ENCODE data around the gene FTSJ1. TPM values are rescaled to one million over a fixed set of nuclear protein-coding genes. Genes with fewer than 3 reads are reported as not detected.

The FTSJ1 gene
- total and polyA plus RNA-seq, 2 donors (not counting 1 experiment from before 2014, with no cell fraction given) = 36.6 to 55.8 TPM

GRCh38 chrX:48489892-48490291 lies 13.9 kb downstream of the FTSJ1 start:
- no peak for DNase-seq
- no peak for ATAC-seq (ENCODE audit: low read depth)
- H3K4me1 Mint-ChIP-seq = no peaks in the 10 kb centered on the region
- no peak overlapping the region for H2AFZ ChIP-seq (ENCODE audit: insufficient read depth, low read depth, low read length, poor library complexity, severe bottlenecking)
- no peaks in the 10 kb centered on the region for H3K79me2 ChIP-seq (ENCODE audit: control insufficient read depth, insufficient read depth, low read length)
- no peak overlapping the region for H3K27ac ChIP-seq (ENCODE audit: low read length in 2 of 2)
- H3K9ac ChIP-seq (ENCODE audit: low read length) = no peak overlapping the region
- H3K4me3 Mint-ChIP-seq = no peak overlapping the region
- H3K27me3 ChIP-seq (replicated peaks in 1 of 4; ENCODE audit: control extremely low read depth in 1 of 4, control insufficient read depth in 3 of 4, insufficient read depth in 4 of 4, low read length in 3 of 4) = peaks cover 0 to 2% (median 0%) of the 10 kb centered on the region in 4 experiments
- H4K20me1 ChIP-seq (ENCODE audit: control insufficient read depth, insufficient read depth, low read length, poor library complexity, severe bottlenecking) = no peaks in the 10 kb centered on the region
- intact Hi-C loops (cut with micrococcal nuclease) = no loop called here
- no peaks in the 10 kb centered on the region for H3K9me3 ChIP-seq (ENCODE audit: control extremely low read depth in 1 of 3, control insufficient read depth in 2 of 3, insufficient read depth in 1 of 3, low read length in 2 of 3)
- H3K4me3 ChIP-seq (ENCODE audit: control extremely low read depth in 1 of 5, extremely low read depth in 1 of 5, insufficient read depth in 1 of 5, low read depth in 2 of 5, low read length in 4 of 5) = no peak overlapping the region
- POLR2A ChIA-PET = no interaction called here
- H3K36me3 ChIP-seq (replicated peaks in 1 of 2; ENCODE audit: control extremely low read depth in 1 of 2, control insufficient read depth in 1 of 2, extremely low read depth in 1 of 2, insufficient read depth in 2 of 2, low read length in 1 of 2) = no peaks in the 10 kb centered on the region
- H3K27ac Mint-ChIP-seq = no peak overlapping the region
- WGBS (ENCODE audit: insufficient coverage) = 80% methylated on average over 1 of the region's 2 CpGs
- CTCF ChIA-PET = no interaction called here
- no peak overlapping the region for H3K4me2 ChIP-seq (replicated peaks; ENCODE audit: low read depth, low read length, poor library complexity, severe bottlenecking)
- H3K27me3 Mint-ChIP-seq = no peaks in the 10 kb centered on the region
- TF ChIP-seq, protein P1, sequence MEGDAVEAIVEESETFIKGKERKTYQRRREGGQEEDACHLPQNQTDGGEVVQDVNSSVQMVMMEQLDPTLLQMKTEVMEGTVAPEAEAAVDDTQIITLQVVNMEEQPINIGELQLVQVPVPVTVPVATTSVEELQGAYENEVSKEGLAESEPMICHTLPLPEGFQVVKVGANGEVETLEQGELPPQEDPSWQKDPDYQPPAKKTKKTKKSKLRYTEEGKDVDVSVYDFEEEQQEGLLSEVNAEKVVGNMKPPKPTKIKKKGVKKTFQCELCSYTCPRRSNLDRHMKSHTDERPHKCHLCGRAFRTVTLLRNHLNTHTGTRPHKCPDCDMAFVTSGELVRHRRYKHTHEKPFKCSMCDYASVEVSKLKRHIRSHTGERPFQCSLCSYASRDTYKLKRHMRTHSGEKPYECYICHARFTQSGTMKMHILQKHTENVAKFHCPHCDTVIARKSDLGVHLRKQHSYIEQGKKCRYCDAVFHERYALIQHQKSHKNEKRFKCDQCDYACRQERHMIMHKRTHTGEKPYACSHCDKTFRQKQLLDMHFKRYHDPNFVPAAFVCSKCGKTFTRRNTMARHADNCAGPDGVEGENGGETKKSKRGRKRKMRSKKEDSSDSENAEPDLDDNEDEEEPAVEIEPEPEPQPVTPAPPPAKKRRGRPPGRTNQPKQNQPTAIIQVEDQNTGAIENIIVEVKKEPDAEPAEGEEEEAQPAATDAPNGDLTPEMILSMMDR (IDR thresholded peaks at IDR 0.05) = no peak
- TF ChIP-seq EZH2 (IDR thresholded peaks at IDR 0.05; ENCODE audit: borderline replicate concordance, insufficient read depth, low read depth, low read length, poor library complexity, severe bottlenecking) = no peak
- no peaks in the 10 kb centered on the region for H3K4me1 ChIP-seq (ENCODE audit: control insufficient read depth in 2 of 2, insufficient read depth in 2 of 2, low read length in 2 of 2)
- H3K9me3 Mint-ChIP-seq (ENCODE audit: insufficient read depth) = no peaks in the 10 kb centered on the region

DNA sequence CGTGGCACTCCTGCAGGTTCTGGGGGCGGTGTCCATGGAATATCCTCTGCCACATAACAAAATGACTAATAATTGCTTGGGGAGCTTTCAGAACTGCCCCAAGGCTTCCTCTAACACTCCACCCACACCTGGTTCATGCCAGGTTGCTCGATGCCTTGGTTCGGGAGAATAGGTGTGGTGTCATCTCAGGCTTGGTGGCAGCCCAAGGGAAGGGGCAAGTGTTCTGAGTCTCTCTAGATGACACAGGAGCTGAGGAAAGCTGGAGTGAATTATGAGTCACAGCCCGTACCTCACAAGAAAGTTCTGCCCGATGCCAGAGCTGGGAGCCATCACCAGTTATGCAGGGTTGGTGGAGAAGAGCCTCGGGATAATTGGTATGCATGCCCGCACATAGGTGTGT lies 14.7 kb downstream of the FTSJ1 start:
- no peaks in the 10 kb centered on the region for H3K36me3 ChIP-seq (replicated peaks in 1 of 2; ENCODE audit: control extremely low read depth in 1 of 2, control insufficient read depth in 1 of 2, extremely low read depth in 1 of 2, insufficient read depth in 2 of 2, low read length in 1 of 2)
- no peak overlapping the region for H3K27ac ChIP-seq (ENCODE audit: low read length in 2 of 2)
- TF ChIP-seq, protein P1 (IDR thresholded peaks at IDR 0.05) = no peak
- no peak for TF ChIP-seq EZH2 (IDR thresholded peaks at IDR 0.05; ENCODE audit: borderline replicate concordance, insufficient read depth, low read depth, low read length, poor library complexity, severe bottlenecking)
- Mint-ChIP-seq H3K4me1 (no peaks in the 10 kb centered on the region), H3K4me3 (no peak overlapping the region), H3K27me3 (no peaks in the 10 kb centered on the region), H3K27ac (no peak overlapping the region), H3K9me3 (ENCODE audit: insufficient read depth) (no peaks in the 10 kb centered on the region)
- H3K4me1 ChIP-seq (ENCODE audit: control insufficient read depth in 2 of 2, insufficient read depth in 2 of 2, low read length in 2 of 2) = no peaks in the 10 kb centered on the region
- H3K27me3 ChIP-seq (replicated peaks in 1 of 4; ENCODE audit: control extremely low read depth in 1 of 4, control insufficient read depth in 3 of 4, insufficient read depth in 4 of 4, low read length in 3 of 4) = peaks cover 0 to 2% (median 0%) of the 10 kb centered on the region in 4 experiments
- intact Hi-C loops (cut with micrococcal nuclease) = no loop called here
- H2AFZ ChIP-seq (ENCODE audit: insufficient read depth, low read depth, low read length, poor library complexity, severe bottlenecking) = no peak overlapping the region
- no peak overlapping the region for H3K4me3 ChIP-seq (ENCODE audit: control extremely low read depth in 1 of 5, extremely low read depth in 1 of 5, insufficient read depth in 1 of 5, low read depth in 2 of 5, low read length in 4 of 5)
- 91% methylated on average over 4 of the region's 8 CpGs for WGBS (ENCODE audit: insufficient coverage)
- H3K9ac ChIP-seq (ENCODE audit: low read length) = no peak overlapping the region
- no peak for ATAC-seq (ENCODE audit: low read depth)
- POLR2A ChIA-PET = no interaction called here
- no peaks in the 10 kb centered on the region for H4K20me1 ChIP-seq (ENCODE audit: control insufficient read depth, insufficient read depth, low read length, poor library complexity, severe bottlenecking)
- CTCF ChIA-PET = no interaction called here
- no peak for DNase-seq
- H3K9me3 ChIP-seq (ENCODE audit: control extremely low read depth in 1 of 3, control insufficient read depth in 2 of 3, insufficient read depth in 1 of 3, low read length in 2 of 3) = no peaks in the 10 kb centered on the region
- no peaks in the 10 kb centered on the region for H3K79me2 ChIP-seq (ENCODE audit: control insufficient read depth, insufficient read depth, low read length)
- H3K4me2 ChIP-seq (replicated peaks; ENCODE audit: low read depth, low read length, poor library complexity, severe bottlenecking) = no peak overlapping the region

Data from B cell (primary cell).